ENCODE measurements around the gene ZNF710. TPM values are rescaled to one million over a fixed set of nuclear protein-coding genes. Genes with fewer than 3 reads are reported as not detected.

Gene ZNF710
- total RNA-seq, 1 donor from 2014 or later, result 47.9 TPM

DNA sequence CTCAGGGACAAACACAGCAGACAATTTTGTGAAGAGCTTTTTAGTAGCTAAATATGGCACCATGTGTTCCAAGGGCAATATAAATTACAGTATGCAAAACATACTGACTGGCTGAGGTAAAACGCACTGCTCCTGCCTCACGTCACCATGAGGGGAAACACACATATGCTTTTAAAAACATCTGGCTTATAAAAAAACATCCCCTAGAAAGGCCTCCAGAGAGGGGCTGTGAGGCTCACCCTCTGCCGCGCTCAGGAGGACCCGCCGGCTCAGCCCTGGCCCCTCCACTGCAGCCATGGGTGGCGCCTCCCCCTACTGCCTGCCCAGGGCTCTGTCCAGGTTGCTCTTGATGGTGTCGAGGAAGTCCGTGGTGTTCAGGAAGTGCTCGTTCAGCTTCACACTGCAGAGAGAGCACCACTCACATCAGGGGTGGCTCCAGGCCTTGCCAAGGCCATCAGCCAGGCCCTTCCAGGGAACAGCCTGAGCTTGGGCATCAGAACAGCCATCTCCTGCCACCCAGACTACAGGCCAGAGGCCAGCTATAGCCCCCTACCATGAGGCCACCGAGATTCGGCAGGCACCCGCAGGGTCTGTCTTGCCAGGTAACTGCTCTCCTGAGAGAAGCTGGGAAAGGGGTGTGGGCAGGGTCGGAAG is 83.0 kb downstream of the ZNF710 start:
- peaks cover 72% of the 10 kb centered on the region for H3K36me3 ChIP-seq
- DNase-seq, result no peak
- intact Hi-C loops (cut with DNase I), result no loop called here

GRCh38 chr15:90084876-90085423 is 83.8 kb downstream of the ZNF710 start:
- Histone ChIP-seq H3K9me3 (no peaks in the 10 kb centered on the region), H3K36me3 (peaks cover 71% of the 10 kb centered on the region), H3K27me3 (no peaks in the 10 kb centered on the region), H3K27ac (no peak overlapping the region), H3K4me1 (peaks cover 7% of the 10 kb centered on the region), H3K4me3 (no peak overlapping the region)
- intact Hi-C loops (cut with DNase I), result no loop called here
- no peak for DNase-seq
- TF ChIP-seq CTCF (IDR thresholded peaks at IDR 0.05), result no peak
- no peak for ATAC-seq

More for the DNA sequence above, 83.0 kb downstream of the ZNF710 start:
- no peak for TF ChIP-seq CTCF (IDR thresholded peaks at IDR 0.05)
- H3K4me3 ChIP-seq, result no peak overlapping the region
- no peaks in the 10 kb centered on the region for H3K27me3 ChIP-seq
- H3K9me3 ChIP-seq, result no peaks in the 10 kb centered on the region
- H3K4me1 ChIP-seq, result peaks cover 7% of the 10 kb centered on the region
- no peak for ATAC-seq
- H3K27ac ChIP-seq, result no peak overlapping the region

DNA sequence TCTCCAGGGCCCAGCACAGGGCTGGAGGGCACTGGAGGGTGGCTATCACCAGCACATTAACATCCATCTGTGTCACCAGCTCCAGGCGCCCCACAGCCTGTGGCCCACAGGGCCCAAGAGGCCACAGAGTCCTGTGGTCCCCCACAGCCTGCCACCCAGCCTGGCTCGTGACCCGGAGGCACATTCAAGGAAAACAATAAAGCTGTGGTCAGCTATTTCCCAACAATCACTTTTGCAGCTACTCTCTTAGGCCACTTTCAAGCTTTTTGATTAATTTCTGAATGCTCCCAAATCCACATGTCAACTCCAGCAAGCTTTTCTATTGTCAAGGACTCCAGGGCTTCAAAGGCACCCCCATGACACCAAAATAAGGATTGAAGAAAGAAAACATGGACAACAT is 84.4 kb downstream of the ZNF710 start:
- no peak overlapping the region for H3K4me3 ChIP-seq
- H3K4me1 ChIP-seq, result peaks cover 7% of the 10 kb centered on the region
- no peak overlapping the region for H3K27ac ChIP-seq
- DNase-seq, result no peak
- no peaks in the 10 kb centered on the region for H3K27me3 ChIP-seq
- H3K9me3 ChIP-seq, result no peaks in the 10 kb centered on the region
- intact Hi-C loops (cut with DNase I), result no loop called here
- ATAC-seq, result no peak
- TF ChIP-seq CTCF (IDR thresholded peaks at IDR 0.05), result no peak
- H3K36me3 ChIP-seq, result peaks cover 70% of the 10 kb centered on the region

- peaks cover 7% of the 10 kb centered on the region for H3K4me1 ChIP-seq
- H3K27ac ChIP-seq, result no peak overlapping the region
- H3K4me3 ChIP-seq, result no peak overlapping the region
- H3K9me3 ChIP-seq, result no peaks in the 10 kb centered on the region
- H3K27me3 ChIP-seq, result no peaks in the 10 kb centered on the region
- DNase-seq (peak; percentile 74), ATAC-seq (peak; percentile 78)
- H3K36me3 ChIP-seq, result peaks cover 70% of the 10 kb centered on the region
- intact Hi-C loops (cut with DNase I), result no loop called here
- peak; percentile 75 for TF ChIP-seq CTCF (IDR thresholded peaks at IDR 0.05)
Measured at GRCh38 chr15:90086868-90087268, 85.7 kb downstream of the ZNF710 start.

DNA sequence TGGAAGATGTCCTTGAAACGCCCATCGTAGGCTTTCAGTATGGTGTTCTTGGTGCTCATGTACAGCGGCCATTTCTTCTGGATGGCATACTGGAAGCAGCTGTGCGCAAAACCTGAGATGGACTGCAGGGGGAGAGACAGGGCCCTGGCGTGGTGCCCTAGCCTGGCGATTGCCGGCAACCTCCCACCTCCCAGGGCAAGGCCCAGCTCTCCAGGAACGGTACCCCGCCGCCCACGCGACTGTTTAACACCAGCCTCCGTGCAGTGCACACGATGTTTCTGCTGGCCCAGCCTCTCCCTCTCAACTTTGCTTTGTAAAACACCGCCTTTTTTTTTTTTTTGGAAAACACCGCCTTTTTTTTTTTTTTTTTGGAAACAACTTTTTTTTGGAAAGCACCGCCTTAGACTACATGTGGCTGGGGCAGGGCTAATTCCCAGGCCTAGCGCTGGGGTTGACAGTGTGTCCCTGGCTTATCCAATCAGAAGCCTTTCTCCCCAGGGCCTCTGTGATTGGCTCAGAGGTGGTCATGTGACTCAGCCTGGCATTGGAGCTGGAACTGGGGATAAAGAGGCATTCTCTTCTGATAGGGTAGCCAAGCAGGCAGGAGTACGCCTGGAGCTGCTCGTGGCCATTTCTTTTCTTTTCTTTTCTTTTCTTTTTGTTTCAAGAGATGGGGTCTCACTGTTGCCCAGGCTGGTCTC is 86.5 kb downstream of the ZNF710 start:
- no peak for ATAC-seq
- intact Hi-C loops (cut with DNase I), result no loop called here
- TF ChIP-seq CTCF (IDR thresholded peaks at IDR 0.05), result no peak
- no peak for DNase-seq
- Histone ChIP-seq H3K4me1 (peaks cover under 1% of the 10 kb centered on the region), H3K36me3 (peaks cover 70% of the 10 kb centered on the region), H3K27me3 (no peaks in the 10 kb centered on the region), H3K27ac (no peak overlapping the region), H3K4me3 (no peak overlapping the region), H3K9me3 (no peaks in the 10 kb centered on the region)
